Tibial artery (tissue), 4 donors: Measurements from ENCODE around the gene NMRAL1.

Experiments used
- DNase-seq, 2 donors: peaks; one replicate each; pipeline ENCODE4 v3.0.0-alpha.2; 2019
- H3K27ac ChIP-seq, 2 donors: fragments of 200-600 bp; sonication (generic) in 1 of 2; 1 replicate in 1 of 2; 2 replicates in 1 of 2; pipeline ENCODE4 v1.5.1; 2018 to 2019; ENCODE audit warnings: mild to moderate bottlenecking in 1 of 2
- H3K27me3 ChIP-seq, 2 donors: fragments of 200-600 bp; sonication (generic) in 1 of 2; one replicate each; pipeline versions ENCODE4 v1.5.1 to v1.6.0; 2016 to 2019
- H3K36me3 ChIP-seq, 3 donors: fragments of 200-600 bp; sonication (generic) in 2 of 3; one replicate each; pipeline ENCODE4 v1.5.1; 2016 to 2019; ENCODE audit warnings: mild to moderate bottlenecking in 2 of 3
- H3K4me1 ChIP-seq, 4 donors: fragments of 200-600 bp; sonication (generic) in 2 of 4; 1 replicate in 3 of 4; 2 replicates in 1 of 4; pipeline ENCODE4 v1.5.1; 2016 to 2019
- H3K4me3 ChIP-seq, 2 donors: fragments of 200-600 bp; sonication (generic) in 1 of 2; 1 replicate in 1 of 2; 2 replicates in 1 of 2; pipeline ENCODE4 v1.5.1; 2018 to 2019; ENCODE audit warnings: mild to moderate bottlenecking in 2 of 2
- H3K9me3 ChIP-seq, 3 donors: fragments of 200-600 bp; sonication (generic) in 1 of 3; one replicate each; pipeline ENCODE4 v1.5.1; 2016 to 2019
- intact Hi-C: fragments of 100-400 bp; cut with DNase I; formaldehyde crosslinking; loops from one replicate; pipeline ENCODE4 v1.15.0; 2023; ENCODE audit warnings: low total_unique reads
- TF ChIP-seq, protein P1 (sequence below), 2 experiments: fragments of 200-600 bp in 1 of 2; fragments of 450-650 bp in 1 of 2; IDR thresholded peaks; one replicate each; pipeline ENCODE4 v1.5.1; 2017 to 2019; ENCODE audit warnings: antibody characterized with exemption in 2 of 2, mild to moderate bottlenecking in 1 of 2, moderate library complexity in 1 of 2

NMRAL1 gene

DNA sequence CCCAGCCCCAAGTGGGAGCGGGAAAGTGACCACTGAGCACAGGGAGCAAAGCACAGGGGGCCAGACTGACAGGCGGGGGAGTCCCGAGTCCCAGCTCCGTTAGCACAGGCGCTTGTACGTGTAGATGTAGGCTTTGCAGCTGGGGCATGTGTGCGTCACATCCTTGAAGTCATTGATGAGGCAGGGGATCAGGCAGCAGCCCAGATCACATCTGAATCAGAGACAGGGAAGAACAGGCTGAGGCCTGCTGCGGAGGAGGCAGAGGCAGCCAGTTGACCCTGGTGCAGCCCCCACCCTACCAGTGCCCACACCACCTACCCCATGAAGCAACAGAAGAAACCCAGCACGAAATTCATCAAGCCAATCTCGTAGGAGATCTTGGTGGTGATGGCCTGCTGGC is 38.0 kb upstream of the NMRAL1 start:
- Histone ChIP-seq H3K27me3 (no peaks in the 10 kb centered on the region), H3K4me3 (no peak overlapping the region), H3K9me3 (no peaks in the 10 kb centered on the region), H3K36me3 (peaks cover 36 to 71% (median 62%) of the 10 kb centered on the region in 3 donors), H3K4me1 (peaks cover 0 to 11% (median 6%) of the 10 kb centered on the region in 4 donors), H3K27ac (no peak overlapping the region)
- TF ChIP-seq, protein P1, sequence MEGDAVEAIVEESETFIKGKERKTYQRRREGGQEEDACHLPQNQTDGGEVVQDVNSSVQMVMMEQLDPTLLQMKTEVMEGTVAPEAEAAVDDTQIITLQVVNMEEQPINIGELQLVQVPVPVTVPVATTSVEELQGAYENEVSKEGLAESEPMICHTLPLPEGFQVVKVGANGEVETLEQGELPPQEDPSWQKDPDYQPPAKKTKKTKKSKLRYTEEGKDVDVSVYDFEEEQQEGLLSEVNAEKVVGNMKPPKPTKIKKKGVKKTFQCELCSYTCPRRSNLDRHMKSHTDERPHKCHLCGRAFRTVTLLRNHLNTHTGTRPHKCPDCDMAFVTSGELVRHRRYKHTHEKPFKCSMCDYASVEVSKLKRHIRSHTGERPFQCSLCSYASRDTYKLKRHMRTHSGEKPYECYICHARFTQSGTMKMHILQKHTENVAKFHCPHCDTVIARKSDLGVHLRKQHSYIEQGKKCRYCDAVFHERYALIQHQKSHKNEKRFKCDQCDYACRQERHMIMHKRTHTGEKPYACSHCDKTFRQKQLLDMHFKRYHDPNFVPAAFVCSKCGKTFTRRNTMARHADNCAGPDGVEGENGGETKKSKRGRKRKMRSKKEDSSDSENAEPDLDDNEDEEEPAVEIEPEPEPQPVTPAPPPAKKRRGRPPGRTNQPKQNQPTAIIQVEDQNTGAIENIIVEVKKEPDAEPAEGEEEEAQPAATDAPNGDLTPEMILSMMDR (IDR thresholded peaks at IDR 0.05) = no peak
- intact Hi-C loops = no loop called here
- no peak for DNase-seq

DNA sequence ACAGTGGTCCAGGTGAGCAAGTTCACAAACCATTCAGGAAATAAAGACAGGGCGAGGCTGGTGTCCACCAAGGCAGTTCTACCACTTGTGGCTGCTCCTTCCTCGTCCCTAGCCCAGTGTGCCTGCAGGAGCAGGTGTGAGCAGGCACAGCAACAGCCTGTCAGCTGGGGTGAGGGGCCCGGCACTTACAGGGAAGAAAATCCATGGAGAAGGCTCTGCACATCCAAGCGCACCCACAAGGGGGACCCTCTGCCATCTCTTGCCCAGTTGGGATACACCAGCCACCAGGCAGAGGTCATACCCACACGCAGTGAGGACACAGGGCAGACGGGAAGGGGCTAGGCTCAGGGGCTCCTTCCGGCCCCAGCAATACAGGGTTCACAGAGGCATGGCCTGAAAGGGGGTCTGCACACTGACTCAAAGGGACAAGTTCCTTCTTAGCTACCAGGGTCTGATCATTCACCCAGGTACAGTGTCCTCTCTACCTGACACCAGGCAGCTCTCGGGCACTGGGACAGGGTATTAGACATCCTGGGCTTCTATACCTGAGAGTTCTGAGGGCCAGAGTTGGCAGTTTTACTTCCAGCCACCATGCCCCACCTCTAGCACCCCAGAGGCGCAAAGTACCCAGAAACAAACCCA is 37.1 kb upstream of the NMRAL1 start:
- H3K27me3 ChIP-seq = no peaks in the 10 kb centered on the region
- H3K9me3 ChIP-seq = no peaks in the 10 kb centered on the region
- H3K36me3 ChIP-seq = peaks cover 36 to 80% (median 69%) of the 10 kb centered on the region in 3 donors
- H3K27ac ChIP-seq = no peak overlapping the region
- H3K4me3 ChIP-seq = no peak overlapping the region
- H3K4me1 ChIP-seq = peaks cover 0 to 11% (median 6%) of the 10 kb centered on the region in 4 donors
- DNase-seq = no peak
- intact Hi-C loops = no loop called here
- TF ChIP-seq, protein P1 (IDR thresholded peaks at IDR 0.05) = peak; percentile 27 to 38

DNA sequence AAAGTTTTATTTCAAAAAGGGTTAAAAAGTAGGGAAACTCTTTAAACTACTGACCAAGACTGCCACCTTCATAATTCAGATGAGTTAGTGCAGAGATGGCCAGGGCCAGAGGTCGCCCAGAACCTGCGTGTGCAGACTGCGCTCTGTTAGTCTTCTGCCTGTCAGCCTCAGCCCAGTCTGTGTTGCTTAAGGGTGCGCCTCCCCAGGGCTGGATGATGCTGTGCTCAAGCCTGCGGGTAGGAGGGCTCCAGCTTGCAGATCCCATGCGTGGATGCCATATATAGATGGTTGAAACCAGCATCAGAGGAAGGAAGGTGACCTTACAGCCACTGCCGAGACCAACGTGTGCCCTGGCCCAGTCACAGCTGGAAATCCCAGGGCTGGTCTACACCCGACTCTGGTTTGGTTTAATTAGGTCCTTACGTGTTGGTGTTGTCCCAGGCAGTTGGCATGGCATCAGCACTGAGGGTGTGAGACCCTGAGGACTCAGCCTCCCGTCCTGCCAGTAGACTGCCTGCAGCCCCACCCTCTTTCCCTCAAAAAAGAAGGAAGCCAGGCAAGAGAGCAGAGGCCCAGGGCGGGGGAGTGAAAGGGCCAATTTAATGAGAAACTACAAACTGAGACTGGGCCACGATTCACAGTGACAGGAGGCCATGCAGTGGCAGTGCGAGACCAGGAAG is 36.5 kb upstream of the NMRAL1 start:
- DNase-seq = no peak
- H3K4me1 ChIP-seq = peaks cover 0 to 11% (median 7%) of the 10 kb centered on the region in 4 donors
- TF ChIP-seq, protein P1 (IDR thresholded peaks at IDR 0.05) = no peak
- H3K27ac ChIP-seq = no peak overlapping the region
- no peak overlapping the region for H3K4me3 ChIP-seq
- no peaks in the 10 kb centered on the region for H3K27me3 ChIP-seq
- H3K9me3 ChIP-seq = no peaks in the 10 kb centered on the region
- H3K36me3 ChIP-seq = peaks cover 36 to 80% (median 69%) of the 10 kb centered on the region in 3 donors
- intact Hi-C loops = no loop called here

DNA sequence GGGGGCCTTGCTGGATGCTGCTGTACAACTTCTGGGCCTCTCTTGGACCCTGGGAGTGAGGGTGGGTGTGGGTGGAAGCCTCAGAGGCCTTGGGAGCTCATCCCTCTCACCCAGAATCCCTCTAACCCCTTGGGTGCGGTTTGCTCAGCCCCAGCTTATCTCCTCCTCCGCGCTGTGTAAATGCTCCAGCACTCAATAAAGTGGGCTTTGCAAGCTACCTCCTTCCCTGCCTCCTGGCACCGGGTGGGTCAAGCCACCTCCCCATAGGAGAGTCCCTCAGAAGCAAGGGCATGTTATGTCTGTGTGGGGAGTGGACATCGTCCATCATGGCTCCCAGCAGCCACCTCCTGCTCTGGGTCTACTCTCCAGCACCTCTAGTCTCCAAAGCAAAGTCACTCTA is 35.7 kb upstream of the NMRAL1 start:
- Histone ChIP-seq H3K4me1 (peaks cover 0 to 10% (median 7%) of the 10 kb centered on the region in 4 donors), H3K27me3 (no peaks in the 10 kb centered on the region), H3K9me3 (no peaks in the 10 kb centered on the region), H3K4me3 (no peak overlapping the region), H3K36me3 (peaks cover 36 to 85% (median 69%) of the 10 kb centered on the region in 3 donors), H3K27ac (no peak overlapping the region)
- intact Hi-C loops = no loop called here
- TF ChIP-seq, protein P1 (IDR thresholded peaks at IDR 0.05) = no peak
- DNase-seq = no peak

DNA sequence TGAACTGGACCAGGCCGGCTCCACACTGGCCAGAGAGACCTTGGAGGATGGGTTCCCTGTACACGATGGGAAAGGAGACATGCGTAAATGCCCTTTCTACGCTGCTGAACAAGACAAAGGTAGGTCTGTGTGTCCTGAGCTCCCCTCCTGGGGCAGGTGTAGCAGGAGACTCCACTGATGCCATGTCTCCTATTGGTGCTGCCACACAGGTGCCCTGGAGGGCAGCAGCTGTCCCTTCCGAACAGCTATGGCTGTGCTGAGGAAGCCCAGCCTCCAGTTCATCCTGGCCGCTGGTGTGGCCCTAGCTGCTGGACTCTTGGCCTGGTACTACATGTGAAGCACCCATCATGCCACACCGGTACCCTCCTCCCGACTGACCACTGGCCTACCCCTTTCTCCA is 35.0 kb upstream of the NMRAL1 start:
- intact Hi-C loops = loop anchor here (5.0 kb wide), 1 partner anchor 43 kb away; no protein-coding TSS in a partner anchor
- TF ChIP-seq, protein P1 (IDR thresholded peaks at IDR 0.05) = no peak
- H3K27ac ChIP-seq = no peak overlapping the region

More for the DNA sequence above, 35.0 kb upstream of the NMRAL1 start:
- DNase-seq = no peak
- H3K9me3 ChIP-seq = no peaks in the 10 kb centered on the region
- peaks cover 0 to 6% (median 4%) of the 10 kb centered on the region in 4 donors for H3K4me1 ChIP-seq
- H3K36me3 ChIP-seq = peaks cover 36 to 81% (median 69%) of the 10 kb centered on the region in 3 donors
- no peaks in the 10 kb centered on the region for H3K27me3 ChIP-seq
- no peak overlapping the region for H3K4me3 ChIP-seq
